GM12864 (cell line): ENCODE results near the gene UCN.
A peak's percentile ranks its signal among the peaks of the same experiment; 100 is the strongest.
"Not testable (repeated sequence)": the region's sequence is repeated elsewhere in the genome, so short reads cannot be mapped to it uniquely, and the experiment has no call there.

ENCODE experiments used
- DNase-seq: peaks from one replicate; pipeline ENCODE4 v3.0.0-alpha.2; 2011; ENCODE audit warnings: low read depth
- H3K4me3 ChIP-seq: 2 replicates; pipeline ENCODE4 v1.5.1; 2011; ENCODE audit warnings: mild to moderate bottlenecking, low read depth, low read length, control low read depth
- CTCF ChIP-seq: IDR thresholded peaks from 2 replicates; pipeline ENCODE4 v1.5.1; 2011; ENCODE audit warnings: low read depth, mild to moderate bottlenecking, moderate library complexity, low read length, control low read depth, inconsistent platforms; ENCODE audit errors: missing control alignments

UCN gene

DNA sequence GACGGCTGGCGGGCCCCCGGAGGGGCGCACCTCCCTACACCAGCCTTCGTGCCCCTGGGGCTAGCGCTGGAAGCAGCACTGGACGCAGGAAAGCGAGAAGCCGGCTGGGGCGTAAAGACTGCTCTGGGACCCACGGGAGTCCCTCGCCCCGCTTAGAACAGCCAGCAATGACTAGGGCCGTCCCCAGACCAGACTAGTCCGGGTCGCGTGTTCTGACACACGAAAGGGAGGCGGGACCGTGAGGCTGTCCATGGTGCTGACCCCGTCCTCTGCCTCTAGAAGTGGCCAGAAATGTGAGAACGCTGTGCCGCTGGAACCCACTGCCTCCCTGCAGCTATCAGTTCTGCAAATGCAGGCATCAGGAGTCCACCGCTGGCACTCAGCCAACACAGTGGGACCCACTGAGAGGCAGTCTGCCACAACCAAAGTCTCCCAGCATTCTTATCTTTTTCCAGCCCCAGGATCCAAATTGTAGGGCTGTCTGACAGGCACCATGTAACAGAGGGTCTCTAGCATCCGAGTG lies at the start of gene UCN:
Gene UCN (minus strand): TSS at position 87 of the 523 bp plus-strand sequence. CDS start 550 bp downstream, outside the sequence.
- TF ChIP-seq CTCF, result no peak
- H3K4me3 ChIP-seq, result no peak within 1 kb of the TSS
- no peak for DNase-seq

GRCh38 chr2:27356382-27357181 lies 48.3 kb upstream of the UCN start, which contains the start of gene GTF3C2:
TSS of gene GTF3C2 (minus strand) at chr2:27356764. CDS start at chr2:27343554, 13,210 bp downstream.
- H3K4me3 ChIP-seq, result peak within 1 kb of the TSS; percentile 97
- TF ChIP-seq CTCF, result no peak
- peak; percentile 95 for DNase-seq

DNA sequence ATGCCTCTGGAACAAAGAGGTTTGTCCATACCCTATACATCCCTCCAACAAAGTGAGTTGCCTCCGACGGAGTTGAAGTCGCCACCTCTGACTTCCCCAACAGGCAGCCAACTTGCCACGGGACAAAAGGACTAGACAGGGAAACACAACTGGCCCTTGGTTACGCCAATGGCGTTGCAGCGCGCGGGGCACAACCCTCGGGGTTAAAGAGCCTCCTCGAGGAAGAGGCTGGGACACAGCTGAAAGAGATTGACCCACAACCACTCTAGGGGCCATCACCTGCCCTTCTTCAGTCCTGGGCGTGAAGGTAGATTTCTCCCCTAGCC lies 47.8 kb upstream of the UCN start:
- peak; percentile 36 for DNase-seq
- no peak for TF ChIP-seq CTCF
- H3K4me3 ChIP-seq, result peak overlapping the region; percentile 97

- no peak for TF ChIP-seq CTCF
- H3K4me3 ChIP-seq, result no peak overlapping the region
- no peak for DNase-seq
Measured at GRCh38 chr2:27354597-27354927, 46.3 kb upstream of the UCN start.

- no peak for DNase-seq
- no peak overlapping the region for H3K4me3 ChIP-seq
- no peak for TF ChIP-seq CTCF
Measured at GRCh38 chr2:27353762-27354596, 45.7 kb upstream of the UCN start.

DNA sequence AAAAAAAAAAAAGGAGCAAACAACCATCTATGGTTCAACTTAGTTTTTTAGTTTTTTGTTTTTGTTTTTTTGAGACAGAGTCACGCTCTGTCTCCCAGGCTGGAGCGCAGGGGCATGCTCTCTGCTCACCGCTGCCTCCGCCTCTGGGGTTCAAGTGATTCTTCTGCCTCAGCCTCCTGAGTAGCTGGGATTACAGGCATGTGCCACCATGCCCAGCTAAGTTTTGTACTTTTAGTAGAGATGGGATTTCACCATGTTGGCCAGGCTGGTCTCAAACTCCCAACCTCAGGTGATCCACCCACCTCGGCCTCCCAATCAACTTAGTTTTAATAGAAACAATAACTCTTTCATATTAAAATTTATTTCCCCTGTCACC lies 45.1 kb upstream of the UCN start:
- not testable (repeated sequence) for H3K4me3 ChIP-seq, DNase-seq

GRCh38 chr2:27351802-27352598 lies 43.8 kb upstream of the UCN start:
- DNase-seq, result no peak
- H3K4me3 ChIP-seq, result no peak overlapping the region
- no peak for TF ChIP-seq CTCF
